SK-N-SH (cell line): ENCODE data around the gene PES1. TPM values are rescaled to one million over a fixed set of nuclear protein-coding genes. Genes with fewer than 3 reads are reported as not detected.

Experiments
- CTCF ChIA-PET: fragments of 300-600, 350-600 bp; formaldehyde crosslinking; extraction: SDS; loops from one replicate; lab custom pipeline; 2021; lab: Yijun Ruan, JAX
- POLR2A ChIA-PET: fragments of 350-600 bp; sonication (Branson Sonifier 250); formaldehyde crosslinking; extraction: SDS; loops from one replicate; lab custom pipeline; 2020; ENCODE audit warnings: antibody characterized with exemption, inconsistent platforms; lab: Yijun Ruan, JAX
- DNase-seq: peaks from one replicate; pipeline ENCODE4 v3.0.0; 2012
- H2AFZ ChIP-seq: fragments of 200-600 bp; sonication (generic); 2 replicates; pipeline ENCODE4 v1.8.1; 2016; ENCODE audit warnings: antibody characterized with exemption, mild to moderate bottlenecking, low read depth
- H3F3A ChIP-seq: fragments of 200-600 bp; sonication (generic); replicated peaks from 2 replicates; pipeline ENCODE3; 2016; ENCODE audit warnings: antibody characterized with exemption, mild to moderate bottlenecking; ENCODE audit not compliant: insufficient read depth
- H3K27ac ChIP-seq, 2 experiments: fragments of 200-500 bp in 1 of 2; fragments of 200-600 bp in 1 of 2; sonication (Bioruptor generic) in 1 of 2; sonication (generic), shearing (Covaris generic) in 1 of 2; 2 replicates each; pipeline versions ENCODE4 v1.5.1 to v1.6.1; 2014 to 2016; ENCODE audit warnings: low read depth in 2 of 2, inconsistent platforms in 1 of 2, low read length in 1 of 2, mild to moderate bottlenecking in 1 of 2, mixed read lengths in 1 of 2
- H3K27me3 ChIP-seq: fragments of 200-600 bp; sonication (generic), shearing (Covaris generic); 2 replicates; pipeline ENCODE4 v1.6.1; 2016; ENCODE audit warnings: mixed run types; ENCODE audit not compliant: insufficient read depth
- H3K36me3 ChIP-seq, 2 experiments: fragments of 200-500 bp in 1 of 2; fragments of 200-600 bp in 1 of 2; sonication (Bioruptor generic) in 1 of 2; sonication (generic) in 1 of 2; replicated peaks in 1 of 2; 2 replicates each; pipeline versions ENCODE3 to v1.5.1; 2014 to 2016; ENCODE audit warnings: low read length in 1 of 2, mild to moderate bottlenecking in 1 of 2; ENCODE audit not compliant: insufficient read depth in 2 of 2, control insufficient read depth in 1 of 2
- H3K4me1 ChIP-seq, 2 experiments: fragments of 200-500 bp in 1 of 2; fragments of 200-600 bp in 1 of 2; sonication (Bioruptor generic) in 1 of 2; sonication (generic), shearing (Covaris generic) in 1 of 2; 2 replicates each; pipeline versions ENCODE4 v1.5.1 to v1.6.1; 2014 to 2016; ENCODE audit warnings: low read depth in 1 of 2, low read length in 1 of 2, mixed run types in 1 of 2; ENCODE audit not compliant: insufficient read depth in 2 of 2, control insufficient read depth in 1 of 2
- H3K4me2 ChIP-seq: fragments of 200-600 bp; sonication (generic), shearing (Covaris generic); 2 replicates; pipeline ENCODE4 v1.6.1; 2017; ENCODE audit warnings: mixed run types
- H3K4me3 ChIP-seq, 2 experiments: fragments of 200-500 bp in 1 of 2; fragments of 200-600 bp in 1 of 2; sonication (Bioruptor generic) in 1 of 2; sonication (generic), shearing (Covaris generic) in 1 of 2; 2 replicates each; pipeline versions ENCODE4 v1.5.1 to v1.8.1; 2014 to 2016; ENCODE audit warnings: low read depth in 2 of 2, inconsistent platforms in 1 of 2, low read length in 1 of 2, mild to moderate bottlenecking in 1 of 2, mixed read lengths in 1 of 2, moderate library complexity in 1 of 2
- H3K79me2 ChIP-seq: fragments of 200-600 bp; sonication (generic); 2 replicates; pipeline ENCODE4 v1.8.1; 2017; ENCODE audit warnings: mild to moderate bottlenecking; ENCODE audit not compliant: insufficient read depth
- H3K9ac ChIP-seq: fragments of 200-600 bp; sonication (generic); 2 replicates; pipeline ENCODE4 v1.6.1; 2017; ENCODE audit warnings: mixed run types
- H3K9me2 ChIP-seq: fragments of 200-600 bp; sonication (generic); 2 replicates; pipeline ENCODE4 v1.6.1; 2017; ENCODE audit warnings: mixed run types
- H3K9me3 ChIP-seq: fragments of 200-600 bp; sonication (generic); 2 replicates; pipeline ENCODE4 v1.6.1; 2017; ENCODE audit warnings: mixed run types, mild to moderate bottlenecking, moderate library complexity
- H4K20me1 ChIP-seq: fragments of 200-600 bp; sonication (generic); 2 replicates; pipeline ENCODE4 v1.6.1; 2017; ENCODE audit warnings: mild to moderate bottlenecking, mixed run types; ENCODE audit not compliant: insufficient read depth
- CTCF ChIP-seq: fragments of 200-600 bp; sonication (generic); IDR thresholded peaks from 2 replicates; pipeline ENCODE4 v1.6.1; 2017; ENCODE audit warnings: antibody characterized with exemption, mild to moderate bottlenecking, moderate library complexity
- EP300 ChIP-seq, 2 experiments: IDR thresholded peaks; 2 replicates each; pipeline versions ENCODE4 v1.4.0 to v1.6.1; 2012; ENCODE audit warnings: borderline replicate concordance in 1 of 2, low read depth in 1 of 2, low read length in 1 of 2
- FOXM1 ChIP-seq: IDR thresholded peaks from 2 replicates; pipeline ENCODE4 v1.4.0; 2012; ENCODE audit warnings: low read depth, mild to moderate bottlenecking
- GATA2 ChIP-seq: sonication (generic); formaldehyde crosslinking; IDR thresholded peaks from 2 replicates; pipeline ENCODE4 v1.5.0; 2020; ENCODE audit warnings: mild to moderate bottlenecking, missing genetic modification reagents
- IRF3 ChIP-seq: fragments of 150-350 bp; IDR thresholded peaks from 2 replicates; pipeline ENCODE4 v1.6.1; 2016; ENCODE audit warnings: mild to moderate bottlenecking, low read depth, low read length
- JUND ChIP-seq: IDR thresholded peaks from 2 replicates; pipeline ENCODE4 v1.4.0; 2012
- MAX ChIP-seq: IDR thresholded peaks from 2 replicates; pipeline ENCODE4 v1.4.0; 2012; ENCODE audit warnings: low read depth
- PBX3 ChIP-seq: IDR thresholded peaks from 2 replicates; pipeline ENCODE4; 2012
- POLR2AphosphoS5 ChIP-seq: IDR thresholded peaks from 2 replicates; pipeline ENCODE4 v1.6.1; 2012; ENCODE audit warnings: low read depth, low read length
- RCOR1 ChIP-seq: fragments of 150-350 bp; IDR thresholded peaks from 2 replicates; pipeline ENCODE4 v1.6.1; 2017; ENCODE audit warnings: antibody characterized with exemption, low read length
- REST ChIP-seq: IDR thresholded peaks from 2 replicates; pipeline ENCODE4 v1.6.1; 2012; ENCODE audit warnings: mild to moderate bottlenecking, low read depth, low read length, moderate library complexity
- RXRA ChIP-seq: IDR thresholded peaks from 2 replicates; pipeline ENCODE4 v1.4.0; 2012; ENCODE audit warnings: low read depth, mild to moderate bottlenecking, borderline replicate concordance
- SIN3A ChIP-seq: IDR thresholded peaks from 2 replicates; pipeline ENCODE4 v1.6.1; 2012; ENCODE audit warnings: low read depth, mild to moderate bottlenecking, low read length, moderate library complexity, borderline replicate concordance
- TCF12 ChIP-seq: IDR thresholded peaks from 2 replicates; pipeline ENCODE4 v1.4.0; 2012
- TEAD4 ChIP-seq: IDR thresholded peaks from 2 replicates; pipeline ENCODE4 v1.4.0; 2012; ENCODE audit warnings: mild to moderate bottlenecking, borderline replicate concordance; ENCODE audit not compliant: insufficient read depth
- USF1 ChIP-seq: IDR thresholded peaks from 2 replicates; pipeline ENCODE4 v1.4.0; 2012; ENCODE audit warnings: low read depth, borderline replicate concordance
- USF2 ChIP-seq: fragments of 150-350 bp; IDR thresholded peaks from 2 replicates; pipeline ENCODE4 v1.6.1; 2017; ENCODE audit warnings: antibody characterized with exemption, low read length, low read depth, borderline replicate concordance
- YY1 ChIP-seq: IDR thresholded peaks from 2 replicates; pipeline ENCODE4 v1.4.0; 2012; ENCODE audit warnings: low read depth, mild to moderate bottlenecking
- WGBS: methylation state at CpG from one replicate; pipeline ENCODE4 v1.1.6; 2017; ENCODE audit warnings: low lambda C conversion rate; 5-methylcytosine and 5-hydroxymethylcytosine counted together
- polyA plus RNA-seq, 3 experiments: library from polyadenylated mRNA; depleted of rRNA; stranded (reverse); fragments of >200 nt; gene quantifications; 2 replicates each; pipeline ENCODE4 v1.2.3, GENCODE V29; 2012

The PES1 gene
- polyA plus RNA-seq, 1 of the 3 experiments (the other 2 are of a cell fraction): 109 TPM

GRCh38 chr22:30591191-30591587 lies 521 bp downstream of the PES1 start (continued):
- no peak for TF ChIP-seq REST
- no peak for TF ChIP-seq GATA2 (CRISPR knock-in tag)

- no peak overlapping the region for H3K9ac ChIP-seq
- H3K4me2 ChIP-seq: no peak overlapping the region
- peaks cover 15% of the 10 kb centered on the region; the same call in 1 of the 2 replicates for H4K20me1 ChIP-seq
- no peaks in the 10 kb centered on the region for H3K9me3 ChIP-seq
- peaks cover 40% of the 10 kb centered on the region for H3K79me2 ChIP-seq
- H3K27ac ChIP-seq: no peak overlapping the region
- H3K27me3 ChIP-seq: no peaks in the 10 kb centered on the region
- no peaks in the 10 kb centered on the region for H3K9me2 ChIP-seq
- CTCF ChIA-PET: interaction anchor here (0.8 to 1.0 kb wide), 2 partner anchors 9 to 19 kb away, joined by 3 read pairs; no protein-coding TSS in a partner anchor
- POLR2A ChIA-PET: no interaction called here
- H3F3A ChIP-seq: peaks cover 3% of the 10 kb centered on the region
- no peak overlapping the region for H2AFZ ChIP-seq
- H3K4me1 ChIP-seq: peaks cover 3 to 11% of the 10 kb centered on the region in 2 experiments; a peak in 3 of 4 replicates
- 96% methylated on average over 8 of the region's 8 CpGs for WGBS
- H3K4me3 ChIP-seq: no peak overlapping the region
- peaks cover 35 to 77% of the 10 kb centered on the region in 2 experiments for H3K36me3 ChIP-seq
- DNase-seq: no peak
- TF ChIP-seq USF2: no peak
- TF ChIP-seq PBX3: no peak
- TF ChIP-seq TCF12: no peak
- TF ChIP-seq POLR2AphosphoS5: no peak
- TF ChIP-seq TEAD4: no peak
- TF ChIP-seq RCOR1: no peak
- no peak for TF ChIP-seq FOXM1
- no peak for TF ChIP-seq MAX
- TF ChIP-seq RXRA: no peak
- TF ChIP-seq SIN3A: no peak
- no peak for TF ChIP-seq IRF3
- no peak for TF ChIP-seq JUND
- TF ChIP-seq EP300 (IDR thresholded peaks at IDR 0.05; ENCODE audit: borderline replicate concordance in 1 of 2, low read depth in 1 of 2, low read length in 1 of 2): no peak
- no peak for TF ChIP-seq CTCF
- no peak for TF ChIP-seq YY1
- TF ChIP-seq USF1: no peak
Observed at GRCh38 chr22:30586414-30586813, 5.3 kb downstream of the PES1 start.
